HEK293 (cell line): ENCODE results near the gene ZNF468.

ENCODE experiments used
- CTCF ChIA-PET: fragments of 350-600 bp; formaldehyde crosslinking; extraction: SDS; loops from one replicate; lab custom pipeline; 2021; ENCODE audit warnings: antibody characterized with exemption; lab: Yijun Ruan, JAX
- POLR2A ChIA-PET: fragments of 300-600 bp; formaldehyde crosslinking; extraction: SDS; loops from one replicate; lab custom pipeline; 2020; ENCODE audit warnings: antibody characterized with exemption, inconsistent platforms; lab: Yijun Ruan, JAX
- H3K27ac ChIP-seq: fragments of 200-500 bp; sonication (Bioruptor generic); 2 replicates; pipeline ENCODE4 v1.5.1; 2014; ENCODE audit warnings: low read depth, low read length, control low read depth, inconsistent platforms; ENCODE audit errors: extremely low read depth
- H3K36me3 ChIP-seq, 2 experiments: fragments of 200-500 bp in 1 of 2; sonication (Bioruptor generic) in 1 of 2; 1 replicate in 1 of 2; 2 replicates in 1 of 2; pipeline ENCODE4 v1.5.1; 2014 to 2017; ENCODE audit warnings: inconsistent platforms in 2 of 2, low read length in 2 of 2; ENCODE audit not compliant: control insufficient read depth in 2 of 2, insufficient read depth in 1 of 2
- H3K4me1 ChIP-seq: fragments of 200-500 bp; sonication (Bioruptor generic); 2 replicates; pipeline ENCODE4 v1.5.1; 2014; ENCODE audit warnings: mild to moderate bottlenecking, low read length, inconsistent platforms; ENCODE audit not compliant: control insufficient read depth, insufficient read depth
- H3K4me3 ChIP-seq: 2 replicates; pipeline ENCODE4 v1.5.1; 2011; ENCODE audit warnings: low read depth, mild to moderate bottlenecking, control low read depth, low read length, moderate library complexity
- H3K9me3 ChIP-seq: fragments of 200-500 bp; sonication (Bioruptor generic); 2 replicates; pipeline ENCODE4 v1.5.1; 2014; ENCODE audit warnings: low read depth, low read length, inconsistent platforms; ENCODE audit not compliant: control insufficient read depth, insufficient read depth
- IKZF3 ChIP-seq: fragments of 450-650 bp; IDR thresholded peaks from 2 replicates; pipeline ENCODE4 v1.5.0; 2018; ENCODE audit warnings: missing biosample characterization, mild to moderate bottlenecking, missing genetic modification characterization, moderate library complexity
- KLF7 ChIP-seq: fragments of 450-650 bp; formaldehyde crosslinking; IDR thresholded peaks from 2 replicates; pipeline ENCODE4 v1.5.1; 2016; ENCODE audit warnings: missing biosample characterization, missing genetic modification characterization, borderline replicate concordance
- KLF8 ChIP-seq: fragments of 450-650 bp; formaldehyde crosslinking; IDR thresholded peaks from 2 replicates; pipeline ENCODE4 v1.5.1; 2016; ENCODE audit warnings: missing biosample characterization, missing genetic modification characterization
- PBX3 ChIP-seq: sonication (generic); formaldehyde crosslinking; IDR thresholded peaks from 2 replicates; pipeline ENCODE4 v1.8.1; 2022; ENCODE audit warnings: mild to moderate bottlenecking, moderate library complexity, missing genetic modification reagents
- SP3 ChIP-seq: fragments of 450-650 bp; formaldehyde crosslinking; IDR thresholded peaks from 2 replicates; pipeline ENCODE4 v1.5.1; 2016; ENCODE audit warnings: missing biosample characterization, missing genetic modification characterization
- TRIM28 ChIP-seq: IDR thresholded peaks from 2 replicates; pipeline ENCODE4 v1.6.1; 2011; ENCODE audit warnings: low read length, control low read depth, borderline replicate concordance
- ZBTB1 ChIP-seq: fragments of 450-650 bp; formaldehyde crosslinking; IDR thresholded peaks from 2 replicates; pipeline ENCODE4 v1.5.1; 2016; ENCODE audit warnings: missing biosample characterization, missing genetic modification characterization
- ZBTB48 ChIP-seq: fragments of 450-650 bp; formaldehyde crosslinking; IDR thresholded peaks from 2 replicates; pipeline ENCODE4 v1.5.1; 2016; ENCODE audit warnings: missing biosample characterization, missing genetic modification characterization
- ZFP41 ChIP-seq: fragments of 450-650 bp; formaldehyde crosslinking; IDR thresholded peaks from 2 replicates; pipeline ENCODE4 v1.5.1; 2016; ENCODE audit warnings: missing biosample characterization, missing genetic modification characterization, borderline replicate concordance
- ZNF112 ChIP-seq: fragments of 450-650 bp; formaldehyde crosslinking; IDR thresholded peaks from 2 replicates; pipeline ENCODE4 v1.5.0; 2017; ENCODE audit warnings: missing biosample characterization, missing genetic modification characterization
- ZNF133 ChIP-seq: fragments of 450-650 bp; formaldehyde crosslinking; IDR thresholded peaks from 2 replicates; pipeline ENCODE4 v1.5.1; 2016; ENCODE audit warnings: missing biosample characterization, missing genetic modification characterization
- ZNF155 ChIP-seq: fragments of 450-650 bp; formaldehyde crosslinking; IDR thresholded peaks from 2 replicates; pipeline ENCODE4 v1.5.1; 2016; ENCODE audit warnings: missing biosample characterization, missing genetic modification characterization
- ZNF2 ChIP-seq: fragments of 450-650 bp; formaldehyde crosslinking; IDR thresholded peaks from 2 replicates; pipeline ENCODE4 v1.5.1; 2016; ENCODE audit warnings: missing biosample characterization, missing genetic modification characterization
- ZNF292 ChIP-seq: fragments of 450-650 bp; formaldehyde crosslinking; IDR thresholded peaks from 2 replicates; pipeline ENCODE4 v1.5.1; 2016; ENCODE audit warnings: low read depth, missing biosample characterization, missing genetic modification characterization, borderline replicate concordance
- ZNF350 ChIP-seq: fragments of 450-650 bp; formaldehyde crosslinking; IDR thresholded peaks from 2 replicates; pipeline ENCODE4 v1.5.0; 2017; ENCODE audit warnings: missing biosample characterization, mild to moderate bottlenecking, missing genetic modification characterization
- ZNF426 ChIP-seq: fragments of 450-650 bp; formaldehyde crosslinking; IDR thresholded peaks from 2 replicates; pipeline ENCODE4 v1.5.1; 2017; ENCODE audit warnings: missing biosample characterization, missing genetic modification characterization, mild to moderate bottlenecking, inconsistent platforms, moderate library complexity
- ZNF560 ChIP-seq: fragments of 450-650 bp; formaldehyde crosslinking; IDR thresholded peaks from 2 replicates; pipeline ENCODE4 v1.5.1; 2017; ENCODE audit warnings: missing biosample characterization, missing genetic modification characterization, borderline replicate concordance
- ZNF585B ChIP-seq: fragments of 450-650 bp; formaldehyde crosslinking; IDR thresholded peaks from 2 replicates; pipeline ENCODE4 v1.5.1; 2016; ENCODE audit warnings: missing biosample characterization, missing genetic modification characterization
- ZNF600 ChIP-seq: fragments of 450-650 bp; formaldehyde crosslinking; IDR thresholded peaks from 2 replicates; pipeline ENCODE4 v1.5.1; 2016; ENCODE audit warnings: missing biosample characterization, missing genetic modification characterization
- ZNF639 ChIP-seq: fragments of 450-650 bp; formaldehyde crosslinking; IDR thresholded peaks from 2 replicates; pipeline ENCODE4 v1.5.1; 2016; ENCODE audit warnings: missing biosample characterization, missing genetic modification characterization
- ZNF664 ChIP-seq: fragments of 450-650 bp; formaldehyde crosslinking; IDR thresholded peaks from 2 replicates; pipeline ENCODE4 v1.5.1; 2016; ENCODE audit warnings: missing biosample characterization, missing genetic modification characterization
- ZNF670 ChIP-seq: fragments of 450-650 bp; formaldehyde crosslinking; IDR thresholded peaks from 2 replicates; pipeline ENCODE4 v1.5.1; 2016; ENCODE audit warnings: missing biosample characterization, missing genetic modification characterization, low read depth
- ZNF677 ChIP-seq: fragments of 450-650 bp; IDR thresholded peaks from 2 replicates; pipeline ENCODE4 v1.5.0; 2018; ENCODE audit warnings: missing biosample characterization, mild to moderate bottlenecking, missing genetic modification characterization, moderate library complexity
- TF ChIP-seq, protein P1 (sequence below): fragments of 450-650 bp; formaldehyde crosslinking; IDR thresholded peaks from 2 replicates; pipeline ENCODE4 v1.5.1; 2016; ENCODE audit warnings: missing biosample characterization, missing genetic modification characterization, low read depth
- TF ChIP-seq, protein P2 (sequence below): fragments of 450-650 bp; formaldehyde crosslinking; IDR thresholded peaks from 2 replicates; pipeline ENCODE4 v1.5.1; 2016; ENCODE audit warnings: missing biosample characterization, missing genetic modification characterization
- TF ChIP-seq, protein P3 (sequence below): IDR thresholded peaks from 2 replicates; pipeline ENCODE4 v1.6.1; 2011; ENCODE audit warnings: mild to moderate bottlenecking, low read depth, low read length, borderline replicate concordance
- TF ChIP-seq, protein P4 (sequence below): fragments of 450-650 bp; formaldehyde crosslinking; IDR thresholded peaks from 2 replicates; pipeline ENCODE4 v1.5.1; 2016; ENCODE audit warnings: missing biosample characterization, missing genetic modification characterization

ZNF468 gene

DNA sequence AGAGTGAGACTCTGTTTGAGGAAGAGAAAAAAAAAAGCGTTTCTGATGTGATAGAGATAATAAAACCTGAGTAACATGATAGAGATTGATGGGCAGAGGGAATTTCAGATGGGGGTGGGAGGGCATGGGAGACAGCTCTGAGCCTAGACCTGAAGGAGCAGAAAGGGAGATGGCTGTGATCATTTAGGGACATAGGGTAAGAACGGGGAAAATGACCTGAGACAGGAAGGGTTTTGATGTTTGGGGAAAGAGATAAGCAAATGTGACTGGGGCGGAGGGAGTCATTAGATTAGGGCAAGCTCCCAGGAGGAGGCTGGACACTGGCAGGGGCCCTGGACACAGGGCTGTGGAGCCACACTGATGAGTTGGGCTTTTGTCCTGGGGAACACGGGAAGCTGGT is 33.9 kb upstream of the ZNF468 start:
- no peaks in the 10 kb centered on the region for H3K9me3 ChIP-seq
- no peak overlapping the region for H3K4me3 ChIP-seq
- no peaks in the 10 kb centered on the region for H3K36me3 ChIP-seq
- no peak overlapping the region for H3K27ac ChIP-seq
- POLR2A ChIA-PET, result no interaction called here
- no peaks in the 10 kb centered on the region for H3K4me1 ChIP-seq
- CTCF ChIA-PET, result interaction anchor here (0.6 kb wide), 1 partner anchor 144 kb away, joined by 6 read pairs; no protein-coding TSS in a partner anchor
- TF ChIP-seq PBX3 (CRISPR knock-in tag) (no peak), KLF8 (tag by site-specific recombination) (no peak), IKZF3 (tag by site-specific recombination) (no peak), ZNF155 (tag by site-specific recombination) (no peak), ZNF600 (tag by site-specific recombination) (no peak), ZNF350 (tag by site-specific recombination) (no peak), ZNF664 (no peak), ZNF292 (tag by site-specific recombination) (no peak), ZBTB1 (tag by site-specific recombination) (no peak), TRIM28 (no peak), ZNF677 (no peak), ZNF2 (tag by site-specific recombination) (no peak), ZFP41 (tag by site-specific recombination) (no peak), ZNF112 (tag by site-specific recombination) (no peak), ZNF426 (no peak)
- TF ChIP-seq, protein P1, sequence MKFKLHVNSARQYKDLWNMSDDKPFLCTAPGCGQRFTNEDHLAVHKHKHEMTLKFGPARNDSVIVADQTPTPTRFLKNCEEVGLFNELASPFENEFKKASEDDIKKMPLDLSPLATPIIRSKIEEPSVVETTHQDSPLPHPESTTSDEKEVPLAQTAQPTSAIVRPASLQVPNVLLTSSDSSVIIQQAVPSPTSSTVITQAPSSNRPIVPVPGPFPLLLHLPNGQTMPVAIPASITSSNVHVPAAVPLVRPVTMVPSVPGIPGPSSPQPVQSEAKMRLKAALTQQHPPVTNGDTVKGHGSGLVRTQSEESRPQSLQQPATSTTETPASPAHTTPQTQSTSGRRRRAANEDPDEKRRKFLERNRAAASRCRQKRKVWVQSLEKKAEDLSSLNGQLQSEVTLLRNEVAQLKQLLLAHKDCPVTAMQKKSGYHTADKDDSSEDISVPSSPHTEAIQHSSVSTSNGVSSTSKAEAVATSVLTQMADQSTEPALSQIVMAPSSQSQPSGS (tag by site-specific recombination), result no peak
- TF ChIP-seq, protein P2, sequence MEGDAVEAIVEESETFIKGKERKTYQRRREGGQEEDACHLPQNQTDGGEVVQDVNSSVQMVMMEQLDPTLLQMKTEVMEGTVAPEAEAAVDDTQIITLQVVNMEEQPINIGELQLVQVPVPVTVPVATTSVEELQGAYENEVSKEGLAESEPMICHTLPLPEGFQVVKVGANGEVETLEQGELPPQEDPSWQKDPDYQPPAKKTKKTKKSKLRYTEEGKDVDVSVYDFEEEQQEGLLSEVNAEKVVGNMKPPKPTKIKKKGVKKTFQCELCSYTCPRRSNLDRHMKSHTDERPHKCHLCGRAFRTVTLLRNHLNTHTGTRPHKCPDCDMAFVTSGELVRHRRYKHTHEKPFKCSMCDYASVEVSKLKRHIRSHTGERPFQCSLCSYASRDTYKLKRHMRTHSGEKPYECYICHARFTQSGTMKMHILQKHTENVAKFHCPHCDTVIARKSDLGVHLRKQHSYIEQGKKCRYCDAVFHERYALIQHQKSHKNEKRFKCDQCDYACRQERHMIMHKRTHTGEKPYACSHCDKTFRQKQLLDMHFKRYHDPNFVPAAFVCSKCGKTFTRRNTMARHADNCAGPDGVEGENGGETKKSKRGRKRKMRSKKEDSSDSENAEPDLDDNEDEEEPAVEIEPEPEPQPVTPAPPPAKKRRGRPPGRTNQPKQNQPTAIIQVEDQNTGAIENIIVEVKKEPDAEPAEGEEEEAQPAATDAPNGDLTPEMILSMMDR (tag by site-specific recombination), result no peak
- TF ChIP-seq, protein P3, sequence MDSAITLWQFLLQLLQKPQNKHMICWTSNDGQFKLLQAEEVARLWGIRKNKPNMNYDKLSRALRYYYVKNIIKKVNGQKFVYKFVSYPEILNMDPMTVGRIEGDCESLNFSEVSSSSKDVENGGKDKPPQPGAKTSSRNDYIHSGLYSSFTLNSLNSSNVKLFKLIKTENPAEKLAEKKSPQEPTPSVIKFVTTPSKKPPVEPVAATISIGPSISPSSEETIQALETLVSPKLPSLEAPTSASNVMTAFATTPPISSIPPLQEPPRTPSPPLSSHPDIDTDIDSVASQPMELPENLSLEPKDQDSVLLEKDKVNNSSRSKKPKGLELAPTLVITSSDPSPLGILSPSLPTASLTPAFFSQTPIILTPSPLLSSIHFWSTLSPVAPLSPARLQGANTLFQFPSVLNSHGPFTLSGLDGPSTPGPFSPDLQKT, result no peak

DNA sequence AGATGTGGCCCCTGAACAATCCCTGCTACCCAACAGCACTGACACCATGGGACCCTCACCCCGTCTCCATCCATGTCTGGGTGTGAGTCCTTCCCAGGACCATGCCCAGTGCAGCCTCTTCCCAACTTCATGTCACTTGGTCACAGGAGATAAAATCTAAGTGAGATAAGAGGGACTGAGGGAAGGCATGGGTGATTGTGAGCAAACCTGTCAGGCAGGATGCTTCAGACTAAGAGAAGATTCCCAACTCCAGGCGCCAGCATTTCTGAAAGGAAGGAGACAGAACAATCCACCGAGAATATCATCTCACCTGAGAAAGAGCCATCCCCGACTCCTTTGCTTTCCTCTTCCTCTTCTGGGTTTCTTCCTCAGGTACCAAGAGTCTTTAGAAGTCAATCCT is 32.5 kb upstream of the ZNF468 start:
- Histone ChIP-seq H3K9me3 (no peaks in the 10 kb centered on the region), H3K4me1 (no peaks in the 10 kb centered on the region), H3K4me3 (no peak overlapping the region), H3K36me3 (no peaks in the 10 kb centered on the region), H3K27ac (no peak overlapping the region)
- no peak for TF ChIP-seq ZNF639
- TF ChIP-seq KLF7 (tag by site-specific recombination), result no peak
- TF ChIP-seq, protein P3, result no peak
- TF ChIP-seq ZNF670 (tag by site-specific recombination), result no peak
- TF ChIP-seq ZNF133 (tag by site-specific recombination), result no peak
- no peak for TF ChIP-seq ZNF292 (tag by site-specific recombination)
- no peak for TF ChIP-seq ZNF585B (tag by site-specific recombination)
- no peak for TF ChIP-seq SP3 (tag by site-specific recombination)
- TF ChIP-seq KLF8 (tag by site-specific recombination), result no peak
- no peak for TF ChIP-seq ZNF2 (tag by site-specific recombination)
- TF ChIP-seq ZBTB48 (tag by site-specific recombination), result no peak
- no peak for TF ChIP-seq ZNF560 (tag by site-specific recombination)
- TF ChIP-seq, protein P4, sequence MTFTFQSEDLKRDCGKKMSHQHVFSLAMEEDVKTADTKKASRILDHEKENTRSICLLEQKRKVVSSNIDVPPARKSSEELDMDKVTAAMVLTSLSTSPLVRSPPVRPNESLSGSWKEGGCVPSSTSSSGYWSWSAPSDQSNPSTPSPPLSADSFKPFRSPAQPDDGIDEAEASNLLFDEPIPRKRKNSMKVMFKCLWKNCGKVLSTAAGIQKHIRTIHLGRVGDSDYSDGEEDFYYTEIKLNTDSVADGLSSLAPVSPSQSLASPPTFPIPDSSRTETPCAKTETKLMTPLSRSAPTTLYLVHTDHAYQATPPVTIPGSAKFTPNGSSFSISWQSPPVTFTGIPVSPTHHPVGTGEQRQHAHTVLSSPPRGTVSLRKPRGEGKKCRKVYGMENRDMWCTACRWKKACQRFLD (tag by site-specific recombination), result no peak
- ChIA-PET POLR2A (no interaction called here), CTCF (no interaction called here)
